ENCODE data around the gene TRIM58.

The TRIM58 gene

DNA sequence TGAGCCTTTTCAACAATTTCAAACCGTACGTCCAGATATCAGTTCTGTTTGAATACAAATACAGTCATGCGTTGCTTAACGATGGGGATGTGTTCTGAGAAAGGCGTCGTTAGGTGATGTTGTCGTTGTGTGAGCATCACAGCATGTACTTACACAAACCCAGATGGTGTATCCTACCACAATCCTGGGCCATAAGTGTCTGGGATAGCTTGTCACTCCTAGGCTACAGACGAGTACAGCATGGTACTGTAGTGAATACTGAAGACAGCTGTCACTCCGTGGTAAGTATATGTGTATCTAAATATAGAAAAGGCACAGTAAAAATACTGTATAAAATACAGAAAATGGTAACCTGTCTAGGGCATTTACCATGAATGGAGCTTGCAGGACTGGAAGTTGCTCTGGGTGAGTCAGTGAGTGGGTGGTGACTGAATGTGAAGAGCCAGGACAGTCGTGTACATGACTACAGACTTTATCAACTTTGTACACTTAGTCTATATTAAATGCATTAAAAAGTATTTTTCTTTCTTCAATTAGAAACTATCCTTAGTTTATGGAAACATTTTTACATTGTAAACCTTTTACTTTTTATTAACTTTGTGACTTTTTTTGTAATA is 27.9 kb downstream of the TRIM58 start:
- no peak for DNase-seq (ENCODE audit: low spot score)

- DNase-seq (ENCODE audit: low spot score) = no peak
These were observed 38.2 kb downstream of the TRIM58 start, which contains the start of gene OR2W3 for GRCh38 chr1:247895163-247895637. OR2W3 (plus strand) TSS chr1:247895587; CDS start chr1:247895587, 0 bp downstream.

- no peak for DNase-seq (ENCODE audit: low spot score)
These were observed 39.0 kb downstream of the TRIM58 start for GRCh38 chr1:247895976-247896375.

- DNase-seq (ENCODE audit: low spot score) = no peak
These were observed 47.1 kb downstream of the TRIM58 start for GRCh38 chr1:247904122-247904521.

DNA sequence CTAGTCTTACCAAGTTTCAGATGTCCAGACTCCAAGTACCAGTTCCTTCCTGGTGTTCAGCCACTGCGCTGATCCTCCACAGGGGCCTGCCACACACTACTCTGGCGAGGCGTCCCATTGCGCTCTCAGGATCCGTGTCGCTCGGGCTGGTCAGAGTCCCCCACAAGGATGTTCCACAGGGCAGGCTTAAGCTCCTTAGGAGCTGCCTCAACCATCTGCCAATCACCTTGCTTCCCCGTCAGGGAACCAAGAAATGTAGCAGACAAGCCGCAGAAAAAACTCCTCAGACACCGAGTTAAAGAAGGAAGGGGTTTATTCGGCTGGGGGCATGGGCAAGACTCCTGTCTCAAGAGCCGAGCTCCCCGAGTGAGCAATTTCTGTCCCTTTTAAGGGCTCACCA is 48.2 kb downstream of the TRIM58 start:
- no peak for DNase-seq (ENCODE audit: low spot score)

- DNase-seq (ENCODE audit: low spot score) = no peak
These were observed 49.0 kb downstream of the TRIM58 start for GRCh38 chr1:247905910-247906503.

DNA sequence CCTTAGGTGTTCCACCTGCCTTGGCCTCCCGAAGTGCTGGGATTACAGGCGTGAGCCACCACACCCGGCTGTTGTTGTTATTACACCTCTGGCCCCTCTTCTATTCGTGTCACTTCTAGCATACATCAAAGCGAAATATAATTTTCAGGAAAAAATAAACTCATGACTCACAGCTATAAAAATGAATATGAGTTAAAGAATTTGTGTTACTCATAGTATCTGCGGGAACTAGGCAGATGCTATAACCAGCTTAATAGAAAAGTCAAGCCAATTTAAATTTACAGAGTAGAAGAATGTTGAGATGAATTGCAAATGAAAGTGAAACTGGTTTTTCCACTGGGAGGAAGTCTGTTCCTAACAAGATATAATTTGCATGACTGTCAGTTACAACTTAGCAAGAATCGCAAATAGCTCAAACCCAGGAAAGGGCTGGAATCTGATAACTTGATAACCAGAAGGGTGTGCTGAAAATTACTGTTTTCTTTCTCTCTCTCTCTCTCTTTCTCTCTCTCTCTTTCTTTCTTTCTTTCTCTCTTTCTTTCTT is 49.6 kb downstream of the TRIM58 start:
- peak; percentile 21 for DNase-seq (ENCODE audit: low spot score)

- DNase-seq (ENCODE audit: low spot score) = no peak
These were observed 51.8 kb downstream of the TRIM58 start for GRCh38 chr1:247908766-247909165.

DNA sequence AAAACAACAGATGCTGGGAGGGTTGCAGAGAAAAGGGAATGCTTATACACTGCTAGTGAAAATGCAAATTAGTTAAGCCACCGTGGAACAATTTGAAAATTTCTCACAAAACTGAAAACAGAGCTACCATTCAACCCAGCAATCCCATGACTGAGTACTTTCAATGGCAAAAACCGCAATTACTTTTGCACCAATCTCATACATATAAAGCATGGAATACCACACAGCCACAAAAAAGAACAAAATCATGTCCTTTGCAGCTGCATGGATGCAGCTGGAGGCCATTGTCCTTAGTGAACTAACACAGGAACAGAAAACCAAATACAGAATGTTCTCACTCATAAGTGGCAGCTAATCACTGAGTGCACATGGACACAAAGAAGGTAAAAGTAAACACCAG is 56.8 kb downstream of the TRIM58 start:
- no peak for DNase-seq (ENCODE audit: low spot score)

GRCh38 chr1:247914941-247915662 is 58.1 kb downstream of the TRIM58 start:
- DNase-seq (ENCODE audit: low spot score) = no peak

DNA sequence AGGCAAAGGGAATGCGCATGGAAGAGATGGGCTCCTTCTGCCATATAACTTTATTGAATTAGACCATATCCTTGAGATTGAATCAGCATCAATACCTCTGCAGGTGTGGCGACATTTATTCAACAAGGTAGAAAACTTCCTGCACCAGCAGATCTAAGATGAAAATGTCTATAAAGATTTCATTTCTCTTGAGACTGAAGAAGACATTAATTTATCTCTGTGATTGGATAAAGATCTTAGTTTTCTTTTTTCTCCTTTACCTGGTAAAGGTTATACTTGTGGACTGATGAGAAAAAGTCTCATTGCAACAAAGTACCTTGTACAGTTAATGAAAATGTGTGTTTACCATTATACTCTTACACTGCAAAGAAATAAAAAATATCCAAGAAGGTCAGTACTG is 63.0 kb downstream of the TRIM58 start, which contains the start of gene OR2T8:
OR2T8 (plus strand) TSS at position 301 of the 400 bp plus-strand sequence. CDS start 766 bp downstream, outside the sequence.
- no peak for DNase-seq (ENCODE audit: low spot score)

DNA sequence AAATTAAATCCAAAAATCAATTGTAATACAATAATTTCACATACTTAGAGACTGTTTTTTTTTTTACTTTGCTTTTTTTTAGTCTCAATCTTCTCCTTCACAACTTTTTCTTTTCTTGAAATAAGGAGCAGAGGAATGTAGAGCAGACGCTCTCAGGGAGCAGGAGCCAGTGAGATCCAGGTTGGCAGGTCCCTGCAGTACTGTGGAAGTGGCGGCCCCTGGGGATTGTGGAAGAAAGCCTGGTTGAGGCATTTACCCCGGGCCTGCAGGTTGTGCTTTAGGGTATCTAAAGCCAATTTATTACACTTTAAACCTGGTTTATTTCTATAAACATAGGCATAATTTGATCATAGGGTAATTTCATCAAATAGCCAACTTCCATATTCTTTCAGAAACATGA is 67.0 kb downstream of the TRIM58 start:
- no peak for DNase-seq (ENCODE audit: low spot score)

- DNase-seq (ENCODE audit: low spot score) = no peak
These were observed 67.9 kb downstream of the TRIM58 start, which contains the start of gene OR2AJ1 for GRCh38 chr1:247924868-247925267. OR2AJ1 (plus strand) TSS chr1:247924889; CDS start chr1:247933769, 8,880 bp downstream.
